ENCODE measurements around the gene BLM. TPM values are rescaled to one million over a fixed set of nuclear protein-coding genes. Genes with fewer than 3 reads are reported as not detected.
"Not testable (repeated sequence)": the region's sequence is repeated elsewhere in the genome, so short reads cannot be mapped to it uniquely, and the experiment has no call there.

Gene BLM
- total RNA-seq, 1 donor from 2014 or later = 4.1 TPM

DNA sequence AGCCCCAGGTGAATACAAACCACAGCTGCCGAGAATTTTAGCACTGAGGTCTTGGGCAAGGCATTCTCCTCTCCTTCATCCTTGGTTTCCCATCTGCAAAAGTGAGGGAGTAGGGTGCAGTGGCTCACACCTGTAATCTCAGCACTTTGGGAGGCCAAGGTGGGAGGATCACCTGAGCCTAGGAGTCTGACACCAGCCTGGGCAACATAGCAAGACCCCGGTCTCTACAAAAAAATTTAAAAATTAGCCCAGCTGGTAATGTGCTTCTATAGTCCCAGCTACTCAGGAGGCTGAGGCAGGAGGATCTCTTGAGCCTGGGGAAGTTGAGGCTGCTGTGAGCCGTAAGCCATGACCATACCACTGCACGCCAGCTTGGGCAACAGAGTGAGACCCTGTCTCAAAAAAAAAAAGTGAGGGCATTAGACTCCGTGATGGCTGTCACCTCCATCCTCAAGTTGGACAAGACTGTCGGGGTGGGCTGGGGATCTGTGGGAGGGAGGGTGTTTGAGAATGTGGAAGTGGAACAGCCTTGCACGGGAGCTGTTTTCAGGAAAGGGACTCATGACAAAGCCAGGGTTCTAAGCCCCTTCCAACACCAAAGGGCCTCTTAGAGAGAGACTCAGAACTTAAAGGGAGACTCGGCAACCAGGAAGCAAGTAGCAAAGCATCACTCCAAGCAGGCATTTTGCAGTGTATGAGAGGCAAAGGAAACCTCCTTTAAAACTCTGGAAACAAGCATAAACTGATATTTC lies 105.2 kb downstream of the BLM start:
- no peak for DNase-seq

DNA sequence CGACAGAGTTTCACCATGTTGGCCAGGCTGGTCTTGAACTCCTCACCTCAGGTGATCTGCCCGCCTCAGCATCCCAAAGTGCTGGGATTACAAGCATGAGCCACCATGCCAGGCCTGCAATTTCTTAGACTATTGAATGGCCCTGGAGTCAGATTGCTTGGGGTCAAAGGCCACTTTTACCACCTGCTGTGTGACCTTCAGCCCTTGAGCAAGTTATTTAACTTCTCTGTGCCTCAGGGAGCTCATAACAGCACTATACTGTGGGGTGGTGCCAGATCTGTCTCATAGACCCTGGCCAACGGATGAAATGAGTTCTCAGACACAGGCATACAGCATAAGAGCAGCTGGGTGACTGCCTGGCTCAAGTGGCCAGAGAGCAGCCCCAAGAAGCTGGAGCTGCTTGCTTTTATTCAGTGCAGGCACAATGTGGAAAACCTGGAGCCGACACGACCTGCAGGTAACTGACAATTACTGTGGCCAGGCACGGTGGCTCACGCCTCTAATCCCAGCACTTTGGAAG lies 106.4 kb downstream of the BLM start:
- DNase-seq = no peak

DNA sequence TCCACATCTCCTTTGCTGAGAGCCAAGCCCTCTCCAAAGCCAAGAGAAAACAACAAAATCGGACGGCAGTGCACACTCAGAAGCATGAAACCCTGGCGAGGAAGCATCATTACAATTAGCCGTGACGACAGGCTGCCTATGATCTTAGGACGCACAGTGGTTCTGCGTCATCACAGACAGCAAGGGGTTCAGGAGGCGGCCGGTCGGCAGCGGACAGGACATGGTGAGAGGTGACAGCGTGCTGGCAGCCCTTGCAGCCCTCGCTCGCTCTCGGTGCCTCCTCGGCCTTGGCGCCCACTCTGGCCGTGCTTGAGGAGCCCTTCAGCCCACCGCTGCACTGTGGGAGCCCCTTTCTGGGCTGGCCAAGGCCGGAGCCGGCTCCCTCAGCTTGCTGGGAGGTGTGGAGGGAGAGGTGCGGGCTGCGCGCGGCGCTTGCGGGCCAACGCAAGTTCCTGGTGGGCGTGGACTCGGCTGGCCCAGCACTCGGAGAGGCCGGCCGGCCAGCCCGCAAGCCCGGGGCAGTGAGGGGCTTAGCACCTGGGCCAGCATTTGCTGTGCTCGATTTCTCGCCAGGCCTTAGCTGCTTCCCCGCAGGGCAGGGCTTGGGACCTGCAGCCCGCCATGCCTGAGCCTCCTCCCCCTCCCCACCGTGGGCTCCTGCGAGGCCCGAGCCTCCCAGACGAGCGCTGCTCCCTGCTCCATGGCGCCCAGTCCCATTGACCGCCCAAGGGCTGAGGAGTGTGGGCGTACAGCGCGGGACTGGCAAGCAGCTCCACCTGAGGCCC lies 108.2 kb downstream of the BLM start:
- not testable (repeated sequence) for DNase-seq

DNA sequence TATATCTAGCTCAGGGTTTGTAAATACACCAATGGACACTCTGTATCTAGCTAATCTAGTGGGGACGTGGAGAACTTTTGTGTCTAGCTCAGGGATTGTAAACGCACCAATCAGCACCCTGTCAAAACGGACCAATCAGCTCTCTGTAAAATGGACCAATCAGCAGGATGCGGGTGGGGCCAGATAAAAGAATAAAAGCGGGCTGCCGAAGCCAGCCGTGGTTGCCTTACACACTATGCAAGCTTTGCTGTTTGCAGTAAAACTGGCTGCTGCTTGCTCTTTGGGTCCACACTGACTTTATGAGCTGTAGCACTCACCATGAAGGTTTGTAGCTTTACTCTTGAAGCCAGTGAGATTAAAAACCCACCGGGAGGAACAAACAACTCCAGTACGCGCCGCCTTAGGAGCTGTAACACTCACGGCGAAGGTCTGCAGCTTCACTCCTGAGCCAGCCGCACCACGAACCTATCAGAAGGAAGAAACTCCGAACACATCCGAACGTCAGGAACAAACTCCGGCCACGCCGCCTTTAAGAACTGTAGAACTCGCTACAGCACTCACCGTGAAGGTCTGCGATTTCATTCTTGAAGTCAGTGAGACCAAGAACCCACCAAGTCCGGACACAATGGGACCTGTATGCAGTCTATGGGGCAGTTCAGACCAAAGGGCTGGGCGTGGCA lies 109.2 kb downstream of the BLM start:
- DNase-seq = not testable (repeated sequence)

DNA sequence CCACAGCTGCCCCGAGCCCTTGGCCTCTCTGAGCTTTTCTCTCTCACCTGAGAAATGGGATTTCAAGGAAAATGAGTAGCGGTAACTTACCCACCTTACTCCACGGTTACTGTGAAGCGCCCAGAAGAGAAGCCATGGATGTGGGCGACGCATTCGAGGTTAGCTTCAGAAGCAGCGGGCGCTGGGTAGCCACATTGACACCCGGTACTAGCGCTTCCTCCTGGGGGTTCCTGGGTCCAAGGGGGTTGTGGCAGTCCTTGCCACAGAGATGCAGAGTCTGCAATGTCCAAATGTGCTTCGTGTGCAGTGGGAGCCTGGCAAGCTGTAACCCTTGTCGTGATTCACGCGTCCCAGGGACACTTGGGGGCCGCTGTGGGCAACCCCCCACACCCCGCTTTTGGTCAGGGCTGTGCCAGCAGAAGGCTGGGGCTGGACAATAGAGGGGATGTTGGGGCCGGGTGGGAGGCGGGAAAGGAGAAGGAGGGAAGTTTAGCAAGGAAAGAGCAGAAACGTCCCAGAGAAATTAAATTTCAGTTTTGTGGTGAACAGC lies 109.8 kb downstream of the BLM start:
- no peak for DNase-seq

DNA sequence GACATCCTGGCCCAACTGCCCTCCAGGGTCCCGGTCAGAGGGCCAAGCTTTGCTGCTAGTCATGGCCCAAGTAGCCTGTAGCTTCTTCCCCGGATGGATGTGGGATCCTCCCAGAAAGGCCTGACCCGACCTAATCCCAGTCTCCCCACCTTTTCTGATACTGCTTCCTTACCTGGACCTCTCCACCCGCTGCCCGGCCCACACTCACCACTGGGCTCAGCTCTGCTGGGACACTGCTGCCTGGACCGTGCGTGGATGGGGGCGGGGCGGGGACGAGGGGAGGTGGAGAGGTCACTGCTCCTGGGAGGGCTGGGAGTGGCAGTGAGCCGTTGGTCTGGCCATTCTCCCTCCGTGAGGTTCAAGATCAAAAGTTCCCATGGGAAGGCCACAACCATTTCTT lies 111.0 kb downstream of the BLM start:
- DNase-seq = no peak

DNA sequence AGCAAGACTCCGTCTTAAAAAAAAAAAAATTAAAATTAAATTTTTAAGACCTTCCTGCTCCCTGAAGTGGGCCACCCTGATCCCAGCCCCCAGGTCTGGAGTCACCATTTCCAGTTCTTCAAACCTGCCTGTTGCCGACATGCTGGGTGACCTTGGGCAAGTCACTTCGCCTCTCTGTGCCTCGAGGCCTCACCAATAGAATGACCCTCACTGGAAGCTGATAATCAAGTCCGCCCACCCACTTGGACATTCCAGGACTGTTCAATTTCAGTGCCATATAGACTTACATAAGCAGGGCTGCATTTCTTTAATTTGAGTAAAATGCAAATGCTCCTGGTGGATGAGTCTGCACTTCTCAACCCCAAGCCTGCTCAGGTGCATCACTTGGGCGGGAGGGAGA lies 112.0 kb downstream of the BLM start:
- no peak for DNase-seq

DNA sequence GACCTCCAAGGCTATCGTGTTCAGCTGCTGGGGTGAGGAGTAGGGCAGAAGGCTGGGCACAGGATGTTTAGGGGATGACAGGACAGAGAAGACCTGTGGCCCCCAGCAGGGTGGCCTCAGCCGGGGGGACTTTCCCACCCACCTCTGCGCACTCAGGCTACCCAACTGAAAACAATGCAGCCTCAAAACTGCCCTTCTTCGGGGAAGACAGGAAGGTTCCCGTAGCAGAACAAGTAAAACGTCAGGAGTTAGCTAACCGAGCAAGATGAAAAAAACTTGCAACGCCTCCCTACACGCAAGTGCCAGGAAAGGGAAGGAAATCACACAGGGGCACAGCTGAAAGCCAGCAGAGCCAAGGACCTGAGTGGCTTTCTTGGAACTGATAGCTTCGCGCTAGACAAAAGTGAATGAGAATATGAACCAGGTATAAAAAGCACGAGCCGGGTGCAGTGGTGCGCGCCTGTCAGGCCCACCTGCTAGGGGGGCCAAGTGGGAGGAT lies 112.8 kb downstream of the BLM start:
- DNase-seq = peak; percentile 52

DNA sequence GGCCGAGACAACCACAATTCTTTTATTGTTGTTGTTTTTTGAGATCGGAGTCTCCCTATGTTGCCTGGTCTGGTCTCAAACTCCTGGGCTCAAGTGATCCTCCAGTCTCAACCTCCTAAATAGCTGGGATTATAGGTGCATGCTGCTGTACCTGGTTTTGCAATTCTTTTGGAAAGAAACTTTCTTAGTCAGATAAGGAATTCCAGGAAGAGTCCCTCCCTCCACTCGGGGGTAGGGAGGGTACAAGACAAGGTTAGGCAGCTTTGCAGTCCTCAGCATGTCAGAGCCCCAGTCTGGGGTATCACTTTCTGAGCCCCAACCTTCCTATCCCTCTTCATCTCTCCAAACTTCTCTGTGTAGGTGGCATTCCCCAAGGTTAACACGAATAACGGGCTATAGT lies 117.5 kb downstream of the BLM start:
- DNase-seq = no peak

DNA sequence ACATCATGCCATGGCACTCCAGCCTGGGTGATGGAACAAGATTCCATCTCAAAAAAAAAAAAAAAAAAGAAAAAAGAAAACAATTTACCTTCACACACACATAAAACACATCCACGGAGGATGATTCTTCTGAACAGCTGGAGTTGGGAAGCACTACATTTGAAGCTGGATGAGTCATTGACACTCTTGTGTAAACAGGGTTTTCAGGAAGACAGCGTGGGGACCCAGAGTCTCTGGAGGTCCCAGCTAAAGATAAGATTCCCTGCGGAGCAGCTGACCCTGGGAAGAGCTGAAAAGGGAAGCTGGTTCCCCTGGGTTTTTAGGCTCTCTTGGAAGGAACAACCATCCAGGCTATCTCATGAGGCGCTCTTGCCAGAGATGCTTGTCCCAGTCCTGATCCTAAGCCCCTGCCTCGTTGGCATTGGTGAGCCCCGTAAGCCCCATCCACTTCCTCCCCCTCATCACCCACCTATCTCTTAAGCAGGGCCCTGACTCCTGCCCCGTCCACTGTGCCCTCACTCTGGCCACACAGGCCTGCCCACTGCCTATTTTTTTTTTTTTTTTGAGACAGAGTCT lies 119.2 kb downstream of the BLM start:
- peak; percentile 49 for DNase-seq

DNA sequence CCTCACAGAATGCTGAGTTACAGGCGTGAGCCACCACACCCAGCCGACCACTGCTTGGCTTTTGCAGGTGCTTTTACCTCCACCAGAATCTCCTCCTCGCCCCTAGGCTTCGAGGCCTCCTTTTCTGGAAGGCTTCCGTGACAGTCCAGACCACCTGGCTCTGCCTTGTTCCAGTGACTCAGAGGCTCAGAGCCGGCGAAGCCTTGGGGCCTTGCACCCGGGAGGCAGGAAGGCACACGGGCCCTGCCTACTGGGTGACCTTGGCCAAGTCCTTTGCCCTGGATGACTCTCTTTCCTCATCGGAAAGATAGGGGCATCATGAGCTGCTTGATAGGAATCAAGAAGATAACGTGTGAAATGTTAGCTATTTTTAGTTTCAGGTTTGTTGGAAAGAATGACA lies 119.9 kb downstream of the BLM start:
- no peak for DNase-seq

DNA sequence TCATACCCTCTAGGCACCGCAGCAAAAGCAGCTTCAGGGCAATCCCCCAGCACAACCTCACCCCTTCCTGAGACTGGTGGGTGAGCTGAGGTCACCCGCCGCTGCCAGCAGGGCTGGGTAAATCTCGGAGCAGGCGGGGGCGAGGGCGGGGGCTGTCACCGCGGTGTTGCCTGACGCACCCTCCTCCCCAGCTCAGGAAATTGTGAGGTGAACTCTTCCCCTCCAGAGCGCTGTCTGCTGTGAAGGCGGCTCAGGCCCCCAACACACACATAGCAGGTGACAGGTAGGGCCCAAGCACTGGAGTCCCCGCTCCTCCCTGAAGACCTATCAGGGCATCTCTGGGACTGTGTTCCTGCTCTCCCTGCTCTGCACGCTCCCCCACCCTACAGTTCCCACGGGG lies 121.0 kb downstream of the BLM start:
- no peak for DNase-seq

DNA sequence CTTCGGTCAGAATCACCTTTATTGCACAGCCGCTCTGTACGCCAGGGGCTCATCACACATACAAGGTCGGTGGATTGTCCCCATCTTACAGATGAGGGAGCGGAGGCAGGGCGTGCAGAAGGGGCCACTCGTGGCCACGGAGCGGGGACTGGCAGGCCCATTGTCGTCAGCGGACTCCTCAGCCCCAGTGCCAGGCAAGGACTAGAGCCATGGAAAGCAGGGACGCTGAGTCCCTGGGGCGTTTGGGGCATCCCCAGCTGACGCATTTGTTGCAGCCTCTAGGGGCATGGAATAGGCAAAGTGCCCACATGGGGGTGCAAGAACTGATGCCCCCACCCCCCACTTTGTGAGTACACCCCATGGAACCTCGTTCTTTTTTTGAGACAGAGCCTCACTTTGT lies 121.4 kb downstream of the BLM start:
- no peak for DNase-seq

DNA sequence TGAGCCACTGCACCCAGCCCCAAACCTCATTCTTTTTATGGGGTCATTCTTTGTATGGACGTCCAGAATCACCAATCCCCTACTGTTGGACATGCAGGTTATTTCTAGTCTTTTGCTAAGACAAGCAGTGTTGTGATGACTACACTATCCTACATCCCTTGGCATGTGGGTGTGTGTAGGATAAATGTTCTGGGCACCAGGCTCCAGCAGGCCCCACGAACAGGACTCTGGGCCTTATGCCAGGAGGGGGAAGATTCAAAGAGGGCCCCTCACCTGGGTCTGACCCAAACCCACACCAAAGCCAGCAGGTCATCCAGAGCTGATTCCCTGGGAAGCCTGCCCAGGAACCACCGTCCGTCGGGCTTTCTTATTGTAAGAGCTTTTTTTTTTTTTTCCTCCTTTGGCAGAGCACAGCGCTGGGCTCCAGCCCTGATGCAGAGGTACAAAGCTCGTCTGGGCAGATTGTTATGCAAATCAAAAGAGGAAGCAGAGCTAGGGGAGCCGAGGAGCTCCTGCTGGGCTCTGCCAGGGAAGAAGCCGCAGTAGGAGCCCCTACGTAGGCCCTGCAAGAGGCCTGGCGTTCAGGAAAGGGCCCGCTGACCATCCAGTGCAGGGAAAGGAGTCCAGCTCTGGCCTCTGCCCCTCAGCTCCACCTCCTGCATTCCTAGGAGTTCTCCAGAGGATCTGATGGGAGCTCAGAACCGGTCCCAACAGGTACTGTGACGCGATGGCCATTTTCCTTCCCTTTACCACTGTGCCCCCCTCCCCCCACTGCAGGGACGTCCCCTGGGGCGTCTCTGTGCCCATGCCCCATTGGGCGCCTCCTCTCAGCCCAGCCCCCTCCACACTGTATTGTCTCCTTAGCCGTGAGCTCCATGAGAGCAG lies 122.3 kb downstream of the BLM start:
- DNase-seq = no peak

DNA sequence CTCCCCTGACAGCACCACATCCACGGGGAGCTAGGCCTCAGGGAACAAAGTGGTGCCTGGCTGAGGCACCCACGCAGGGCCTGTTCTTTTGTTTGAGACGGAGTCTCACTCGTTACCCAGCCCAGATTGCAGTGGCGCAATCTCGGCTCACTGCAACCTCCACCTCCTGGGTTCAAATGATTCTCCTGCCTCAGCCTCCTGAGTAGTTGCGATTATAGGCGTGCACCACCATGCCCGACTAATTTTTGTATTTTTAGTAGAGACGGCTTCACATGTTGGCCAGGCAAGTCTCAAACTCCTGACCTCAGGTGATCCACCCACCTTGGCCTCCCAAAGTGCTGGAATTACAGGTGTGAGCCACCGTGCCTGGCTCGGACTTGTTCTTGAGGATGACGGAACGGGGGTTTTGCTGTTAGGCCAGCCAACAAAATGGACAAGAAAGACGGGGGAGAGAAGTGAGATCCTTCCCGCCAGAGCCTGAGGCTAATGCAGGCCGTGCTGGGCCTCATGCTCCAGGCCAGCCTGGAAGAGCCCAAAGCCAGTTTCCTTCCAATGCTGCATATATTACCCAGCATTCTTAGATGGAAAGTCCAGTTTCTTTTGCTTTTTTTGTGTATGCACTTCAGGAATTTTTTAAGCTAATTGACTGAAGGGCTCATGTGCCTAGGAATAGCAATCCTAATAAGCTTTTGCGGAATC lies 123.2 kb downstream of the BLM start:
- DNase-seq = no peak

DNA sequence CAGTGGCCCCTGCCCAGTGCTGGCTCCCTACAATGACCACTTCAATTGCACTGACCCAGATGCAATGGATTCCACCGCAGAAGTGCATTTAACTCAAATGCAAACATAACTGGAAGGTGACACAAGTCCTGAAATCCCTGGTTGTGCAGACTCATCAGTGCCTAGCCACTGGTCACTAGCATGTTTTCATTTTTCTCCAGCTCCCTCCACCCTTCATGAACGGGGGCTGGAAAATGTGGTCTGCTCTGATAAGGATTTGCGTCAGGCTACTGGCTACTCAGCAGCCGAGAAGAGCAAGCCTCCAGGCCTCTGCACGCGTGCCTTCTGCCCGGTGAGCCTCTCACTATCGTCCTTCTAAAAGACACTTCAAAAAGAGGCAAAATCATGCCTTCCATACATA lies 123.8 kb downstream of the BLM start:
- DNase-seq = no peak

DNA sequence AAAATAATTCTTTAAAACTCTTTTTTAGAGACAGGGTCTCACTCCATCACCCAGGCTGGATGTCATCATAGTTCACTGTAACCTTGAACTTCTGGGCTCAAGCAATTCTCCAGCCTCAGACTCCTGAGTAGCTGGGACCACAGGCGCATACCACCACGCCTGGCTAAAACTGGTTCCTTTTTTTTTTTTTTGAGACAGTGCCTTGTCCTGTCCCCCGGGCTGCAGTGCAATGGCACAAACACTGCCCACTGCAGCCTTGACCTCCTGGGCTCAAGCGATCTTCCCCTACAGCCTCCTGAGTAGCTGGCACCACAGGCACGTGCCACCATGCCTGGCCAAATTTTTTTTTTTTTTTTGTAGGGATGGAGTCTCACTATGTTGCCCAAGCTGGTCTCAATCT lies 127.5 kb downstream of the BLM start:
- DNase-seq = no peak

DNA sequence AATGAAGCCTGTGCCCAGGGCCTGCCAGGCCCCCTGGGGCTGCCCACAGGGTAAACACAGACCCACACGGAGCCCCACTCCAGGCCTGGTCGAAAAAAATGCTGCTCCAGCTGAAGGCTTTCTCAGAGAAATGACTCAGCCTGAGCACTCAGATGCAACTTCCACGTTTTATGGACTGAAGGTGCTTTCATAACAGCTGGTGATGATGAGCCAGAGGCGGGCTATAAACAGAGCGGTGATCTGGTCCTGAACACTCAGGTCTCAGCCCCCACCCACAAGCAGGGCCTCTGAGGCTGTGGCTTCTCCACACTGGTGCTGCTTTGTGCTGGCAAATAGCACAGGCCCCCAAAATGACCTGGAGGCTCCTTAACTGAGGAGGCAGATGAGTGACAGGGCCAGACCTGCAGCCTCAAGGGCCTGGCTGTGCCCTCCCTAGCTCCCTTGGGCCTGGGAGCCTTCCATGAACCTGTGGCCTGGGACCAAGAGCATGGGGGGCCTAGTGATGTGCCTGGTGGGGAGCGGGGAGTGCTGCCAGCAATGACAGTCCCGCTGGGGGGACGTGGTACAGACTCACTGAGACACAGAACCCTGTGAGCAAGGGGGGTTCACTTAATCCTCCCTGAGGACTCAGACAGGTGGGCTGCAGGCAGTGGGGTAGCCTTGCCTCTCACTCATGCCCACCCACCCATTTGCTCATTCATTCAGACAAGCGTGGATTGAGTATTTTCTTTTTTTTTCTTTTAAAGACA lies 128.2 kb downstream of the BLM start:
- DNase-seq = peak; percentile 48

DNA sequence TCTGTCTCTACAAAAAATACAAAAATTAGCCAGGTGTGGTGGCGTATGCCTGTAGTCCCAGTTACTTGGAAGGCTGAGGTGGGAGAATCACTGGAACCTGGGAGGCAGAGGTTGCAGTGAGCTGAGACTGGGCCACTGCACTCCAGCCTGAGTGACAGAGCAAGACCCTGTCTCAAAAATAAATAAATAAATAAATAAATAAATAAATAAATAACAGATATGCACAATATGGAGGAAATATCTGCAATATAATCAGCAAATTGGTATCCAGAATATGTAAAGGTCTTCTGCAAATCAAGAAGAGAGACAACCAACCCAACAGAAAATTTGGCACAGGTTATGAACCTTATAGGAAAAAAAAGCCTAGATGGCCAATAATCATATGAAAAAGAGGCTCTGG lies 132.3 kb downstream of the BLM start:
- DNase-seq = not testable (repeated sequence)

DNA sequence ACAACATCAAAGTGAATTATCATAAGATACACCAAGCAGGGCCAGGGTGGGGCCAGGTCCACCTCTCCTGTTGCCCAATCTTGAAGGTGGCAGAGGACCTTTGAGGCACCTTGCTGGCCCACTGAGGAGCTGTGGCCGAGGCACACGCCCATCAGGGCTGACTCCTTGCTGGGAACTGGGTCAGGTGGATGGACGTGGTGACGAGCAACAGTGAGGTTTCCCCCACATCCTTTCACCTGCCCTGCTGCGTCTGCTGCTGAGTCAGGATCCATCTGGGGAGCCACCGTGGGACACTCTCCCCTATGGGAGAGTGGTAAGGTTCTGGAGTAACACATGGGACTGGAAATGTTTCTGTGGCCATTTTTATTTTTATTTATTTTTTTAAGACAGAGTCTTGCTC lies 134.0 kb downstream of the BLM start:
- DNase-seq = no peak

Data from dermis blood vessel endothelial cell (primary cell).